Lower leg skin (tissue), 3 donors: ENCODE results near the gene HIC1.

Source experiments
- CTCF ChIP-seq, 3 donors: fragments of 450-650 bp; IDR thresholded peaks; one replicate each; pipeline ENCODE4 v1.5.1; 2016; ENCODE audit warnings: antibody characterized with exemption in 3 of 3, mild to moderate bottlenecking in 3 of 3, moderate library complexity in 2 of 3
- POLR2A ChIP-seq, 2 donors: fragments of 450-650 bp; IDR thresholded peaks; one replicate each; pipeline ENCODE4 v1.6.1; 2016 to 2017; ENCODE audit warnings: antibody characterized with exemption in 2 of 2, mild to moderate bottlenecking in 1 of 2, moderate library complexity in 1 of 2

- no peak for TF ChIP-seq CTCF (IDR thresholded peaks at IDR 0.05)
- TF ChIP-seq POLR2A (IDR thresholded peaks at IDR 0.05), result no peak
These were observed 36.0 kb upstream of the HIC1 start for GRCh38 chr17:2018716-2019510.
